ENCODE results near the gene ERCC8.
"Not testable (repeated sequence)": the region's sequence is repeated elsewhere in the genome, so short reads cannot be mapped to it uniquely, and the experiment has no call there.

The ERCC8 gene

GRCh38 chr5:60896991-60897390 lies 47.9 kb downstream of the ERCC8 start:
- Histone ChIP-seq H3K9me3 (ENCODE audit: control insufficient read depth, insufficient read depth, low read length) (no peaks in the 10 kb centered on the region), H3K4me3 (ENCODE audit: low read depth, low read length) (no peak overlapping the region), H3K9ac (ENCODE audit: low read depth, low read length) (no peak overlapping the region), H3K36me3 (ENCODE audit: control insufficient read depth, insufficient read depth, low read length) (no peaks in the 10 kb centered on the region), H3K4me1 (ENCODE audit: control insufficient read depth, insufficient read depth, low read length) (no peaks in the 10 kb centered on the region), H3K27me3 (ENCODE audit: control insufficient read depth, insufficient read depth, low read length) (no peaks in the 10 kb centered on the region)

- H3K9me3 ChIP-seq (ENCODE audit: control insufficient read depth, insufficient read depth, low read length): no peaks in the 10 kb centered on the region
- no peaks in the 10 kb centered on the region for H3K36me3 ChIP-seq (ENCODE audit: control insufficient read depth, insufficient read depth, low read length)
- H3K4me1 ChIP-seq (ENCODE audit: control insufficient read depth, insufficient read depth, low read length): no peaks in the 10 kb centered on the region
- H3K27me3 ChIP-seq (ENCODE audit: control insufficient read depth, insufficient read depth, low read length): no peaks in the 10 kb centered on the region
- no peak overlapping the region for H3K4me3 ChIP-seq (ENCODE audit: low read depth, low read length)
- H3K9ac ChIP-seq (ENCODE audit: low read depth, low read length): no peak overlapping the region
Observed at GRCh38 chr5:60893521-60893920, 51.3 kb downstream of the ERCC8 start.

- Histone ChIP-seq H3K27me3 (ENCODE audit: control insufficient read depth, insufficient read depth, low read length) (no peaks in the 10 kb centered on the region), H3K4me3 (ENCODE audit: low read depth, low read length) (no peak overlapping the region), H3K4me1 (ENCODE audit: control insufficient read depth, insufficient read depth, low read length) (no peaks in the 10 kb centered on the region), H3K9me3 (ENCODE audit: control insufficient read depth, insufficient read depth, low read length) (no peaks in the 10 kb centered on the region), H3K9ac (ENCODE audit: low read depth, low read length) (no peak overlapping the region), H3K36me3 (ENCODE audit: control insufficient read depth, insufficient read depth, low read length) (no peaks in the 10 kb centered on the region)
Observed at GRCh38 chr5:60891667-60892066, 53.2 kb downstream of the ERCC8 start.

GRCh38 chr5:60888359-60889061 lies 56.4 kb downstream of the ERCC8 start:
- no peak overlapping the region for H3K4me3 ChIP-seq (ENCODE audit: low read depth, low read length)
- H3K9me3 ChIP-seq (ENCODE audit: control insufficient read depth, insufficient read depth, low read length): no peaks in the 10 kb centered on the region
- no peaks in the 10 kb centered on the region for H3K4me1 ChIP-seq (ENCODE audit: control insufficient read depth, insufficient read depth, low read length)
- no peaks in the 10 kb centered on the region for H3K27me3 ChIP-seq (ENCODE audit: control insufficient read depth, insufficient read depth, low read length)
- H3K9ac ChIP-seq (ENCODE audit: low read depth, low read length): no peak overlapping the region
- no peaks in the 10 kb centered on the region for H3K36me3 ChIP-seq (ENCODE audit: control insufficient read depth, insufficient read depth, low read length)

- Histone ChIP-seq H3K4me1 (ENCODE audit: control insufficient read depth, insufficient read depth, low read length) (no peaks in the 10 kb centered on the region), H3K4me3 (ENCODE audit: low read depth, low read length) (no peak overlapping the region), H3K27me3 (ENCODE audit: control insufficient read depth, insufficient read depth, low read length) (no peaks in the 10 kb centered on the region), H3K9ac (ENCODE audit: low read depth, low read length) (no peak overlapping the region), H3K36me3 (ENCODE audit: control insufficient read depth, insufficient read depth, low read length) (no peaks in the 10 kb centered on the region), H3K9me3 (ENCODE audit: control insufficient read depth, insufficient read depth, low read length) (no peaks in the 10 kb centered on the region)
Observed at GRCh38 chr5:60887746-60888145, 57.1 kb downstream of the ERCC8 start.

- no peak overlapping the region for H3K4me3 ChIP-seq (ENCODE audit: low read depth, low read length)
- no peaks in the 10 kb centered on the region for H3K36me3 ChIP-seq (ENCODE audit: control insufficient read depth, insufficient read depth, low read length)
- no peak overlapping the region for H3K9ac ChIP-seq (ENCODE audit: low read depth, low read length)
- H3K4me1 ChIP-seq (ENCODE audit: control insufficient read depth, insufficient read depth, low read length): no peaks in the 10 kb centered on the region
- no peaks in the 10 kb centered on the region for H3K9me3 ChIP-seq (ENCODE audit: control insufficient read depth, insufficient read depth, low read length)
- H3K27me3 ChIP-seq (ENCODE audit: control insufficient read depth, insufficient read depth, low read length): no peaks in the 10 kb centered on the region
Observed at GRCh38 chr5:60887096-60887495, 57.8 kb downstream of the ERCC8 start.

GRCh38 chr5:60886158-60886557 lies 58.7 kb downstream of the ERCC8 start:
- H3K4me3 ChIP-seq (ENCODE audit: low read depth, low read length): no peak overlapping the region
- H3K9me3 ChIP-seq (ENCODE audit: control insufficient read depth, insufficient read depth, low read length): no peaks in the 10 kb centered on the region
- H3K4me1 ChIP-seq (ENCODE audit: control insufficient read depth, insufficient read depth, low read length): no peaks in the 10 kb centered on the region
- H3K27me3 ChIP-seq (ENCODE audit: control insufficient read depth, insufficient read depth, low read length): no peaks in the 10 kb centered on the region
- no peak overlapping the region for H3K9ac ChIP-seq (ENCODE audit: low read depth, low read length)
- H3K36me3 ChIP-seq (ENCODE audit: control insufficient read depth, insufficient read depth, low read length): no peaks in the 10 kb centered on the region

- H3K4me3 ChIP-seq (ENCODE audit: low read depth, low read length): no peak overlapping the region
- no peaks in the 10 kb centered on the region for H3K36me3 ChIP-seq (ENCODE audit: control insufficient read depth, insufficient read depth, low read length)
- H3K9ac ChIP-seq (ENCODE audit: low read depth, low read length): no peak overlapping the region
- no peaks in the 10 kb centered on the region for H3K4me1 ChIP-seq (ENCODE audit: control insufficient read depth, insufficient read depth, low read length)
- no peaks in the 10 kb centered on the region for H3K27me3 ChIP-seq (ENCODE audit: control insufficient read depth, insufficient read depth, low read length)
- no peaks in the 10 kb centered on the region for H3K9me3 ChIP-seq (ENCODE audit: control insufficient read depth, insufficient read depth, low read length)
Observed at GRCh38 chr5:60883229-60883628, 61.6 kb downstream of the ERCC8 start.

GRCh38 chr5:60872892-60873291 lies 72.0 kb downstream of the ERCC8 start:
- H3K4me1 ChIP-seq (ENCODE audit: control insufficient read depth, insufficient read depth, low read length): no peaks in the 10 kb centered on the region
- H3K9me3 ChIP-seq (ENCODE audit: control insufficient read depth, insufficient read depth, low read length): no peaks in the 10 kb centered on the region
- no peaks in the 10 kb centered on the region for H3K27me3 ChIP-seq (ENCODE audit: control insufficient read depth, insufficient read depth, low read length)
- H3K9ac ChIP-seq (ENCODE audit: low read depth, low read length): no peak overlapping the region
- H3K36me3 ChIP-seq (ENCODE audit: control insufficient read depth, insufficient read depth, low read length): no peaks in the 10 kb centered on the region
- no peak overlapping the region for H3K4me3 ChIP-seq (ENCODE audit: low read depth, low read length)

- Histone ChIP-seq H3K9ac (ENCODE audit: low read depth, low read length) (no peak overlapping the region), H3K27me3 (ENCODE audit: control insufficient read depth, insufficient read depth, low read length) (no peaks in the 10 kb centered on the region), H3K9me3 (ENCODE audit: control insufficient read depth, insufficient read depth, low read length) (no peaks in the 10 kb centered on the region), H3K4me3 (ENCODE audit: low read depth, low read length) (no peak overlapping the region), H3K4me1 (ENCODE audit: control insufficient read depth, insufficient read depth, low read length) (no peaks in the 10 kb centered on the region), H3K36me3 (ENCODE audit: control insufficient read depth, insufficient read depth, low read length) (no peaks in the 10 kb centered on the region)
Observed at GRCh38 chr5:60870857-60871256, 74.0 kb downstream of the ERCC8 start.

- H3K36me3 ChIP-seq (ENCODE audit: control insufficient read depth, insufficient read depth, low read length); H3K9me3 ChIP-seq (ENCODE audit: control insufficient read depth, insufficient read depth, low read length); H3K4me3 ChIP-seq (ENCODE audit: low read depth, low read length); H3K27me3 ChIP-seq (ENCODE audit: control insufficient read depth, insufficient read depth, low read length); H3K9ac ChIP-seq (ENCODE audit: low read depth, low read length); H3K4me1 ChIP-seq (ENCODE audit: control insufficient read depth, insufficient read depth, low read length): not testable (repeated sequence)
Observed at GRCh38 chr5:60860572-60860971, 84.3 kb downstream of the ERCC8 start.

GRCh38 chr5:60856066-60856465 lies 88.8 kb downstream of the ERCC8 start:
- H3K36me3 ChIP-seq (ENCODE audit: control insufficient read depth, insufficient read depth, low read length): no peaks in the 10 kb centered on the region

More at GRCh38 chr5:60856066-60856465, 88.8 kb downstream of the ERCC8 start:
- Histone ChIP-seq H3K4me1 (ENCODE audit: control insufficient read depth, insufficient read depth, low read length) (no peaks in the 10 kb centered on the region), H3K9me3 (ENCODE audit: control insufficient read depth, insufficient read depth, low read length) (no peaks in the 10 kb centered on the region), H3K9ac (ENCODE audit: low read depth, low read length) (no peak overlapping the region), H3K4me3 (ENCODE audit: low read depth, low read length) (no peak overlapping the region), H3K27me3 (ENCODE audit: control insufficient read depth, insufficient read depth, low read length) (no peaks in the 10 kb centered on the region)
